Adrenal gland (tissue), 12 donors: Measurements from ENCODE around the gene IKZF4. TPM values are rescaled to one million over a fixed set of nuclear protein-coding genes. Genes with fewer than 3 reads are reported as not detected.

ENCODE experiments used
- DNase-seq, 7 donors: peaks; one replicate each; pipeline ENCODE4 v3.0.0-alpha.2; 2019 to 2020
- H3K27ac ChIP-seq, 5 donors: fragments of 200-600 bp; sonication (generic) in 4 of 5; 1 replicate in 3 of 5; 2 replicates in 2 of 5; pipeline versions ENCODE4 v1.5.1 to v1.8.0; 2016 to 2020; ENCODE audit warnings: mild to moderate bottlenecking in 1 of 5
- H3K27me3 ChIP-seq: fragments of 200-600 bp; 2 replicates; pipeline ENCODE4 v1.8.0; 2021
- H3K36me3 ChIP-seq, 2 donors: fragments of 200-600 bp; replicated peaks in 1 of 2; 1 replicate in 1 of 2; 2 replicates in 1 of 2; pipeline versions ENCODE4 v1.5.1 to v1.8.0; 2018 to 2022
- H3K4me1 ChIP-seq, 2 donors: fragments of 200-600 bp; replicated peaks in 1 of 2; 1 replicate in 1 of 2; 2 replicates in 1 of 2; pipeline versions ENCODE4 v1.5.1 to v1.8.0; 2018 to 2021
- H3K4me3 ChIP-seq, 4 donors: fragments of 200-600 bp; sonication (generic) in 3 of 4; one replicate each; pipeline ENCODE4 v1.5.1; 2016 to 2018
- H3K9me3 ChIP-seq, 3 donors: fragments of 200-600 bp; sonication (generic) in 1 of 3; replicated peaks in 1 of 3; 1 replicate in 2 of 3; 2 replicates in 1 of 3; pipeline versions ENCODE4 v1.5.1 to v1.8.0; 2016 to 2021
- CTCF ChIP-seq, 6 experiments: fragments of 450-650 bp in 4 of 6; fragments of 200-600 bp in 2 of 6; sonication (generic) in 1 of 6; IDR thresholded peaks; 1 replicate in 5 of 6; 2 replicates in 1 of 6; pipeline versions ENCODE4 v1.5.1 to v1.8.0; 2016 to 2021; ENCODE audit warnings: antibody characterized with exemption in 6 of 6, mild to moderate bottlenecking in 2 of 6, moderate library complexity in 1 of 6
- POLR2A ChIP-seq, 2 donors: fragments of 450-650 bp; IDR thresholded peaks; one replicate each; pipeline ENCODE4 v1.6.1; 2017; ENCODE audit warnings: antibody characterized with exemption in 2 of 2, mild to moderate bottlenecking in 2 of 2, moderate library complexity in 1 of 2
- WGBS, 4 donors: extraction: QIAGEN DNeasy Blood & Tissue Kit in 2 of 4; methylation state at CpG; one replicate each; pipeline versions ENCODE4 v1.1.5 to v1.1.7; 2013 to 2017; 5-methylcytosine and 5-hydroxymethylcytosine counted together
- intact Hi-C, 2 donors: fragments of 100-400 bp; cut with DNase I; formaldehyde crosslinking; loops; one replicate each; pipeline versions ENCODE4 v1.14.1 to v1.15.0; 2022 to 2023
- polyA plus RNA-seq, 3 donors: library from polyadenylated mRNA; stranded (reverse); fragments of 200-250 nt in 2 of 3; fragments of 350-450 nt in 1 of 3; fragmentation: Illumina TruSeq in 1 of 3; extraction: RNeasy Lipid Tissue Mini Kit (QIAGEN cat#74804) in 1 of 3; gene quantifications; one replicate each; pipeline ENCODE4 v1.2.3, GENCODE V29; 2013 to 2014
- total RNA-seq, 9 donors: library from RNA; depleted of rRNA in 4 of 9; stranded (reverse); fragments of >200 nt in 4 of 9; fragments of 120-200 nt in 1 of 9; fragmentation: NEBNext Ultra II Directional in 1 of 9; extraction: Animal tissue kit (Norgen Biotek cat#: 25700) in 1 of 9; gene quantifications; one replicate each; pipeline versions ENCODE4 v1.1.0 to v1.2.4, GENCODE V29; 2013 to 2023
- donor health status: healthy with polysubstance abuse.
- donor health status: Bipolar disorder and iron deficiency.
- donor health status: DM: yes; HTN: yes; CAD: no.
- donor health status: DM: no; HTN: no; CAD: no.
- donor health status: DM: no; HTN: no; CAD: no.
- donor health status: DM: yes; HTN: yes; CAD: no.

The IKZF4 gene
- total and polyA plus RNA-seq, 12 donors = 5.7 to 34.0 (median 11.0) TPM

GRCh38 chr12:56084958-56085543 lies 64.2 kb downstream of the IKZF4 start:
- H3K27ac ChIP-seq = no peak overlapping the region
- intact Hi-C loops = no loop called here
- peaks cover 4 to 5% of the 10 kb centered on the region in 2 donors for H3K4me1 ChIP-seq
- no peaks in the 10 kb centered on the region for H3K9me3 ChIP-seq
- DNase-seq = peak in 5 of 7 donors; percentile 42 to 62 (median 55)
- H3K27me3 ChIP-seq = no peaks in the 10 kb centered on the region
- TF ChIP-seq CTCF (IDR thresholded peaks at IDR 0.05) = peak in 4 of 6 experiments; percentile 28 to 32 (median 30)
- no peak for TF ChIP-seq POLR2A (IDR thresholded peaks at IDR 0.05)
- H3K36me3 ChIP-seq = no peaks in the 10 kb centered on the region
- H3K4me3 ChIP-seq = no peak overlapping the region
- WGBS, 4 donors = 78 to 82% (median 79%) methylated on average over 14 to 15 of the region's 15 CpGs

GRCh38 chr12:56086096-56086495 lies 65.3 kb downstream of the IKZF4 start:
- H3K9me3 ChIP-seq = no peaks in the 10 kb centered on the region
- H3K4me3 ChIP-seq = no peak overlapping the region
- DNase-seq = no peak
- WGBS, 4 donors = 76 to 88% (median 84%) methylated on average over 3 of the region's 3 CpGs
- H3K4me1 ChIP-seq = no peaks in the 10 kb centered on the region
- no peaks in the 10 kb centered on the region for H3K27me3 ChIP-seq
- no peak overlapping the region for H3K27ac ChIP-seq
- intact Hi-C loops = no loop called here
- TF ChIP-seq CTCF (IDR thresholded peaks at IDR 0.05) = no peak
- no peak for TF ChIP-seq POLR2A (IDR thresholded peaks at IDR 0.05)
- H3K36me3 ChIP-seq = no peaks in the 10 kb centered on the region

GRCh38 chr12:56086608-56087007 lies 65.8 kb downstream of the IKZF4 start:
- WGBS, 4 donors = 82 to 90% (median 83%) methylated on average over 6 of the region's 6 CpGs
- Histone ChIP-seq H3K4me1 (no peaks in the 10 kb centered on the region), H3K27ac (no peak overlapping the region), H3K9me3 (no peaks in the 10 kb centered on the region), H3K36me3 (no peaks in the 10 kb centered on the region), H3K4me3 (no peak overlapping the region), H3K27me3 (no peaks in the 10 kb centered on the region)
- TF ChIP-seq CTCF (IDR thresholded peaks at IDR 0.05) = no peak
- no peak for TF ChIP-seq POLR2A (IDR thresholded peaks at IDR 0.05)
- intact Hi-C loops = no loop called here
- DNase-seq = no peak

- no peaks in the 10 kb centered on the region for H3K4me1 ChIP-seq
- TF ChIP-seq POLR2A (IDR thresholded peaks at IDR 0.05) = no peak
- no peak for TF ChIP-seq CTCF (IDR thresholded peaks at IDR 0.05)
- no peaks in the 10 kb centered on the region for H3K27me3 ChIP-seq
- H3K9me3 ChIP-seq = no peaks in the 10 kb centered on the region
- H3K4me3 ChIP-seq = no peak overlapping the region
- no peaks in the 10 kb centered on the region for H3K36me3 ChIP-seq
- intact Hi-C loops = no loop called here
- peak; percentile 29 to 85 (median 60) for DNase-seq
- no peak overlapping the region for H3K27ac ChIP-seq
- 67 to 84% (median 80%) methylated on average over 3 to 6 of the region's 6 CpGs for WGBS, 4 donors
Observed at GRCh38 chr12:56087220-56087619, 66.4 kb downstream of the IKZF4 start.

Other genes starting within 250 kb of the IKZF4 start
- gene SARNP, start 203.3 kb upstream of the IKZF4 start, total RNA-seq = 100 to 1,000 TPM in 1 of 9 donors, 10 to 100 TPM in 8; 23.2 to 148 (median 56.0) TPM
- gene SARNP, start 203.3 kb upstream of the IKZF4 start, polyA plus RNA-seq = 100 to 1,000 TPM; 113 to 131 (median 117) TPM
- 10 to 100 TPM; 11.7 to 74.7 (median 26.3) TPM for gene ORMDL2, start 203.0 kb upstream of the IKZF4 start, total RNA-seq
- gene ORMDL2, start 203.0 kb upstream of the IKZF4 start, polyA plus RNA-seq = 10 to 100 TPM; 45.4 to 97.7 (median 68.6) TPM
- gene DNAJC14, start 191.5 kb upstream of the IKZF4 start, total RNA-seq = 10 to 100 TPM; 26.3 to 50.0 (median 32.3) TPM
- 10 to 100 TPM in 2 of 3 donors, 1 to 10 TPM in 1; 9.9 to 31.2 (median 12.4) TPM for gene DNAJC14, start 191.5 kb upstream of the IKZF4 start, polyA plus RNA-seq
- gene MMP19, start 178.1 kb upstream of the IKZF4 start, total RNA-seq = 10 to 100 TPM in 3 of 9 donors, 1 to 10 TPM in 5, under 1 TPM in 1; 0.89 to 17.3 (median 7.0) TPM
- gene MMP19, start 178.1 kb upstream of the IKZF4 start, polyA plus RNA-seq = 10 to 100 TPM in 2 of 3 donors, 1 to 10 TPM in 1; 8.0 to 15.8 (median 15.3) TPM
- gene PYM1, start 93.1 kb upstream of the IKZF4 start, total RNA-seq = 10 to 100 TPM; 32.1 to 60.9 (median 37.8) TPM
- 10 to 100 TPM; 48.3 to 59.1 (median 49.0) TPM for gene PYM1, start 93.1 kb upstream of the IKZF4 start, polyA plus RNA-seq
- 100 to 1,000 TPM in 1 of 9 donors, 10 to 100 TPM in 8; 16.0 to 116 (median 31.9) TPM for gene DGKA, start 89.9 kb upstream of the IKZF4 start, total RNA-seq
- gene DGKA, start 89.9 kb upstream of the IKZF4 start, polyA plus RNA-seq = 10 to 100 TPM; 21.1 to 99.8 (median 66.2) TPM
- 1 to 10 TPM in 5 of 9 donors, under 1 TPM in 3, not detected in 1; 0.35 to 3.8 (median 1.3) TPM for gene PMEL, start 55.0 kb upstream of the IKZF4 start, total RNA-seq
- 1 to 10 TPM in 2 of 3 donors, under 1 TPM in 1; 0.77 to 1.5 (median 1.0) TPM for gene PMEL, start 55.0 kb upstream of the IKZF4 start, polyA plus RNA-seq
- 10 to 100 TPM in 8 of 9 donors, 1 to 10 TPM in 1; 6.3 to 30.6 (median 18.7) TPM for gene CDK2, start 54.2 kb upstream of the IKZF4 start, total RNA-seq
- 10 to 100 TPM in 1 of 3 donors, 1 to 10 TPM in 2; 6.0 to 16.5 (median 9.2) TPM for gene CDK2, start 54.2 kb upstream of the IKZF4 start, polyA plus RNA-seq
- 100 to 1,000 TPM in 5 of 9 donors, 10 to 100 TPM in 4; 77.6 to 134 (median 112) TPM for gene RAB5B, start 47.0 kb upstream of the IKZF4 start, total RNA-seq
- 100 to 1,000 TPM in 1 of 3 donors, 10 to 100 TPM in 2; 34.4 to 137 (median 43.6) TPM for gene RAB5B, start 47.0 kb upstream of the IKZF4 start, polyA plus RNA-seq
- 10 to 100 TPM; 49.3 to 72.6 (median 56.6) TPM for gene SUOX, start 23.8 kb upstream of the IKZF4 start, total RNA-seq
- 10 to 100 TPM; 27.7 to 49.7 (median 37.1) TPM for gene SUOX, start 23.8 kb upstream of the IKZF4 start, polyA plus RNA-seq
- gene RPS26, start 20.9 kb downstream of the IKZF4 start, total RNA-seq = 1,000 to 10,000 TPM in 3 of 9 donors, 100 to 1,000 TPM in 3, 10 to 100 TPM in 3; 76.7 to 2,374 (median 441) TPM
- gene RPS26, start 20.9 kb downstream of the IKZF4 start, polyA plus RNA-seq = 1,000 to 10,000 TPM; 1,149 to 1,897 (median 1,249) TPM
- 10 to 100 TPM in 1 of 9 donors, 1 to 10 TPM in 8; 1.3 to 25.7 (median 1.6) TPM for gene ERBB3, start 59.1 kb downstream of the IKZF4 start, total RNA-seq
- 1 to 10 TPM; 1.9 to 5.0 (median 2.6) TPM for gene ERBB3, start 59.1 kb downstream of the IKZF4 start, polyA plus RNA-seq
- 100 to 1,000 TPM in 5 of 9 donors, 10 to 100 TPM in 4; 64.1 to 129 (median 106) TPM for gene PA2G4, start 83.5 kb downstream of the IKZF4 start, total RNA-seq
- 100 to 1,000 TPM in 2 of 3 donors, 10 to 100 TPM in 1; 83.3 to 252 (median 106) TPM for gene PA2G4, start 83.5 kb downstream of the IKZF4 start, polyA plus RNA-seq
- gene RPL41, start 95.6 kb downstream of the IKZF4 start, total RNA-seq = 1,000 to 10,000 TPM; 1,635 to 5,801 (median 3,259) TPM
- 1,000 to 10,000 TPM; 2,153 to 6,204 (median 2,446) TPM for gene RPL41, start 95.6 kb downstream of the IKZF4 start, polyA plus RNA-seq
- gene ZC3H10, start 97.2 kb downstream of the IKZF4 start, total RNA-seq = 10 to 100 TPM in 3 of 9 donors, 1 to 10 TPM in 6; 4.3 to 15.0 (median 8.4) TPM
- gene ZC3H10, start 97.2 kb downstream of the IKZF4 start, polyA plus RNA-seq = 1 to 10 TPM; 2.2 to 5.5 (median 5.0) TPM
- gene ESYT1, start 107.2 kb downstream of the IKZF4 start, total RNA-seq = 100 to 1,000 TPM in 7 of 9 donors, 10 to 100 TPM in 2; 26.3 to 156 (median 125) TPM
- gene ESYT1, start 107.2 kb downstream of the IKZF4 start, polyA plus RNA-seq = 100 to 1,000 TPM in 1 of 3 donors, 10 to 100 TPM in 2; 27.2 to 103 (median 35.4) TPM
- 10 to 100 TPM; 28.0 to 89.3 (median 66.8) TPM for gene MYL6B, start 131.5 kb downstream of the IKZF4 start, total RNA-seq
- 100 to 1,000 TPM in 2 of 3 donors, 10 to 100 TPM in 1; 33.4 to 129 (median 118) TPM for gene MYL6B, start 131.5 kb downstream of the IKZF4 start, polyA plus RNA-seq
- 1,000 to 10,000 TPM; 1,276 to 2,410 (median 1,576) TPM for gene MYL6, start 137.3 kb downstream of the IKZF4 start, total RNA-seq
- 1,000 to 10,000 TPM; 1,464 to 3,646 (median 1,841) TPM for gene MYL6, start 137.3 kb downstream of the IKZF4 start, polyA plus RNA-seq
- gene SMARCC2, start 168.4 kb downstream of the IKZF4 start, total RNA-seq = 100 to 1,000 TPM in 1 of 9 donors, 10 to 100 TPM in 8; 36.3 to 102 (median 64.0) TPM
- gene SMARCC2, start 168.4 kb downstream of the IKZF4 start, polyA plus RNA-seq = 10 to 100 TPM; 22.8 to 75.1 (median 46.6) TPM
- 10 to 100 TPM; 42.4 to 90.6 (median 64.1) TPM for gene RNF41, start 200.9 kb downstream of the IKZF4 start, total RNA-seq
- 10 to 100 TPM; 13.0 to 44.0 (median 13.5) TPM for gene RNF41, start 200.9 kb downstream of the IKZF4 start, polyA plus RNA-seq
- gene NABP2, start 203.3 kb downstream of the IKZF4 start, total RNA-seq = 10 to 100 TPM; 23.8 to 55.4 (median 48.4) TPM
- 10 to 100 TPM; 24.6 to 48.3 (median 39.7) TPM for gene NABP2, start 203.3 kb downstream of the IKZF4 start, polyA plus RNA-seq
- gene SLC39A5, start 209.0 kb downstream of the IKZF4 start, total RNA-seq = under 1 TPM in 3 of 9 donors, not detected in 6; 0.50 to 0.83 (median 0.65) TPM
- 1 to 10 TPM in 1 of 3 donors, under 1 TPM in 1, not detected in 1; 0.54 to 2.0 TPM for gene SLC39A5, start 209.0 kb downstream of the IKZF4 start, polyA plus RNA-seq
- 10 to 100 TPM; 21.3 to 86.8 (median 28.5) TPM for gene ANKRD52, start 237.3 kb downstream of the IKZF4 start, total RNA-seq
- 10 to 100 TPM in 2 of 3 donors, 1 to 10 TPM in 1; 8.4 to 54.0 (median 28.8) TPM for gene ANKRD52, start 237.3 kb downstream of the IKZF4 start, polyA plus RNA-seq
- 10 to 100 TPM; 24.2 to 65.1 (median 33.7) TPM for gene COQ10A, start 245.9 kb downstream of the IKZF4 start, total RNA-seq
- gene COQ10A, start 245.9 kb downstream of the IKZF4 start, polyA plus RNA-seq = 10 to 100 TPM; 25.2 to 47.6 (median 36.7) TPM